Measurements from ENCODE around the gene CYLD. TPM values are rescaled to one million over a fixed set of nuclear protein-coding genes. Genes with fewer than 3 reads are reported as not detected.

Gene CYLD
- polyA plus RNA-seq, 1 donor (not counting 4 experiments of a cell fraction or from before 2014, with no cell fraction given) = 24.7 TPM

DNA sequence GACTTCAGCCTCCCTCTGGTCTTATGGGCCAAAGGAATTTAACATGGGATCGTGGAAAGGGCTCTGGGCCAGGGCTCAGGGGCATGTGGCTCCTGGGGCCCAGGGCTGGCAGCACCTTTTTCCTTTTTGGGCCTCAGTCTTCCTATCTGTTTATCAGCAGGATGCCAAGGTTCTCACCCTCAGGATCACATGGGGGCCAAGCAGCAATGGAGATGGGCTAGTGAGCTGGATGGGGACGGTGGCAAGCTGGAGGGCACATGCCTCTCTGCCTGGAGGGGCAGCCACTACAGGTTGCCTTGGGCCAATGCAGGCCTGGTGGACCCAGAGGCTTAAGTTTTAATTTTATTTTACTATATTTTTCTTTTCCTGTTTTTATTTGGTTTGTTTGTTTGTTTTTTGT is 95.4 kb downstream of the CYLD start:
- H4K20me1 ChIP-seq (ENCODE audit: control insufficient read depth, extremely low read depth, insufficient read depth, low read length) = no peaks in the 10 kb centered on the region
- TF ChIP-seq EZH2 (IDR thresholded peaks at IDR 0.05; ENCODE audit: low read length) = no peak
- TF ChIP-seq, protein P1, sequence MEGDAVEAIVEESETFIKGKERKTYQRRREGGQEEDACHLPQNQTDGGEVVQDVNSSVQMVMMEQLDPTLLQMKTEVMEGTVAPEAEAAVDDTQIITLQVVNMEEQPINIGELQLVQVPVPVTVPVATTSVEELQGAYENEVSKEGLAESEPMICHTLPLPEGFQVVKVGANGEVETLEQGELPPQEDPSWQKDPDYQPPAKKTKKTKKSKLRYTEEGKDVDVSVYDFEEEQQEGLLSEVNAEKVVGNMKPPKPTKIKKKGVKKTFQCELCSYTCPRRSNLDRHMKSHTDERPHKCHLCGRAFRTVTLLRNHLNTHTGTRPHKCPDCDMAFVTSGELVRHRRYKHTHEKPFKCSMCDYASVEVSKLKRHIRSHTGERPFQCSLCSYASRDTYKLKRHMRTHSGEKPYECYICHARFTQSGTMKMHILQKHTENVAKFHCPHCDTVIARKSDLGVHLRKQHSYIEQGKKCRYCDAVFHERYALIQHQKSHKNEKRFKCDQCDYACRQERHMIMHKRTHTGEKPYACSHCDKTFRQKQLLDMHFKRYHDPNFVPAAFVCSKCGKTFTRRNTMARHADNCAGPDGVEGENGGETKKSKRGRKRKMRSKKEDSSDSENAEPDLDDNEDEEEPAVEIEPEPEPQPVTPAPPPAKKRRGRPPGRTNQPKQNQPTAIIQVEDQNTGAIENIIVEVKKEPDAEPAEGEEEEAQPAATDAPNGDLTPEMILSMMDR (optimal IDR thresholded peaks at IDR 0.05 in 1 of 3, IDR thresholded peaks at IDR 0.05 in 1 of 3, conservative IDR thresholded peaks at IDR 0.05 in 1 of 3; ENCODE audit: extremely low read depth in 1 of 3, insufficient read depth in 2 of 3, low read length in 3 of 3) = no peak
- no peak overlapping the region for H2AFZ ChIP-seq (ENCODE audit: control insufficient read depth, low read length)
- H3K9me3 ChIP-seq (ENCODE audit: control insufficient read depth, low read depth, low read length) = no peaks in the 10 kb centered on the region
- H3K4me3 ChIP-seq (ENCODE audit: control insufficient read depth in 2 of 3, extremely low read depth in 1 of 3, insufficient read depth in 2 of 3, low read depth in 1 of 3, low read length in 3 of 3) = no peak overlapping the region
- DNase-seq (ENCODE audit: low read depth, low spot score) (no peak), FAIRE-seq (no peak)
- H3K27ac ChIP-seq (ENCODE audit: control insufficient read depth, insufficient read depth, low read length) = no peak overlapping the region
- dilution Hi-C loops (cut with MboI; ENCODE audit: extremely low pct_ligation_motif_present, low sequenced_read_pairs) = no loop called here
- no peaks in the 10 kb centered on the region for H3K9me1 ChIP-seq (ENCODE audit: control insufficient read depth, extremely low read depth, insufficient read depth, low read length)
- peaks cover 19% of the 10 kb centered on the region for H3K27me3 ChIP-seq (ENCODE audit: control insufficient read depth, extremely low read depth, insufficient read depth, low read length)
- no peaks in the 10 kb centered on the region for H3K36me3 ChIP-seq (ENCODE audit: control insufficient read depth in 2 of 2, extremely low read depth in 1 of 2, insufficient read depth in 2 of 2, low read length in 2 of 2)
- H3K9ac ChIP-seq (ENCODE audit: control insufficient read depth, extremely low read depth, insufficient read depth, low read length) = no peak overlapping the region
- no peaks in the 10 kb centered on the region for H3K4me1 ChIP-seq (ENCODE audit: control insufficient read depth, extremely low read depth, insufficient read depth, low read length)
- H3K4me2 ChIP-seq (ENCODE audit: control insufficient read depth, extremely low read depth, insufficient read depth, low read depth, low read length) = no peak overlapping the region
- H3K79me2 ChIP-seq (ENCODE audit: control insufficient read depth, insufficient read depth, low read length) = no peaks in the 10 kb centered on the region

DNA sequence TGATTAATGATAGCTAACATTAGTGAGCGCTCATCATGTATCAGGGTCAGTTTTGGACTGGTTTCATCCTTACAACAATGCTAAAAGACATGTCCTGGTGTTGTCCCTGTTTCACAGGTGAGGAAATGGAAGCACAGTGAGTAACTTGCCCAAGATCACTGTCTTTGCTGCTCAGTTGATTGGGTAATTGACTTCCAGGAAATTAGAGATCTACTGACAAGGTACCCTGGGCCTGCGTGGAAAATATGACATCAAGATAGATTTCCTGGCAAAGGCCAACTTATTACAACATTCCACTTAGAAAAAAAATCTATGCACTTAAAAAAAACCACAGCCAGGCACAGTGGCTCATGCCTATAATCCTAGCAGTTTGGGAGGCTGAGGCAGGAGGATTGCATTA is 96.3 kb downstream of the CYLD start:
- DNase-seq (ENCODE audit: low read depth, low spot score) (no peak), FAIRE-seq (no peak)
- Histone ChIP-seq H3K4me1 (ENCODE audit: control insufficient read depth, extremely low read depth, insufficient read depth, low read length) (no peaks in the 10 kb centered on the region), H3K4me2 (ENCODE audit: control insufficient read depth, extremely low read depth, insufficient read depth, low read depth, low read length) (no peak overlapping the region), H4K20me1 (ENCODE audit: control insufficient read depth, extremely low read depth, insufficient read depth, low read length) (no peaks in the 10 kb centered on the region), H2AFZ (ENCODE audit: control insufficient read depth, low read length) (no peak overlapping the region), H3K9me3 (ENCODE audit: control insufficient read depth, low read depth, low read length) (no peaks in the 10 kb centered on the region), H3K4me3 (ENCODE audit: control insufficient read depth in 2 of 3, extremely low read depth in 1 of 3, insufficient read depth in 2 of 3, low read depth in 1 of 3, low read length in 3 of 3) (no peak overlapping the region), H3K27me3 (ENCODE audit: control insufficient read depth, extremely low read depth, insufficient read depth, low read length) (peaks cover 20% of the 10 kb centered on the region), H3K9me1 (ENCODE audit: control insufficient read depth, extremely low read depth, insufficient read depth, low read length) (no peaks in the 10 kb centered on the region), H3K9ac (ENCODE audit: control insufficient read depth, extremely low read depth, insufficient read depth, low read length) (no peak overlapping the region), H3K27ac (ENCODE audit: control insufficient read depth, insufficient read depth, low read length) (no peak overlapping the region), H3K36me3 (ENCODE audit: control insufficient read depth in 2 of 2, extremely low read depth in 1 of 2, insufficient read depth in 2 of 2, low read length in 2 of 2) (no peaks in the 10 kb centered on the region), H3K79me2 (ENCODE audit: control insufficient read depth, insufficient read depth, low read length) (no peaks in the 10 kb centered on the region)
- dilution Hi-C loops (cut with MboI; ENCODE audit: extremely low pct_ligation_motif_present, low sequenced_read_pairs) = no loop called here
- TF ChIP-seq EZH2 (IDR thresholded peaks at IDR 0.05; ENCODE audit: low read length) = no peak
- TF ChIP-seq, protein P1 (optimal IDR thresholded peaks at IDR 0.05 in 1 of 3, IDR thresholded peaks at IDR 0.05 in 1 of 3, conservative IDR thresholded peaks at IDR 0.05 in 1 of 3; ENCODE audit: extremely low read depth in 1 of 3, insufficient read depth in 2 of 3, low read length in 3 of 3) = no peak
